Upper lobe of right lung (tissue), 1 donor: ENCODE results near the gene UFD1. TPM values are rescaled to one million over a fixed set of nuclear protein-coding genes. Genes with fewer than 3 reads are reported as not detected.

ENCODE experiments used
- ATAC-seq: fragments of 200-7000 bp; cut with Tn5 transposase; one replicate; pipeline ENCODE4 v1.9.1; 2020; ENCODE audit warnings: mild to moderate bottlenecking, moderate library complexity
- DNase-seq: peaks from one replicate; pipeline ENCODE4 v3.0.0-alpha.2; 2020
- H3K27ac ChIP-seq: fragments of 200-600 bp; one replicate; pipeline ENCODE4 v1.8.0; 2022
- H3K27me3 ChIP-seq: fragments of 200-600 bp; one replicate; pipeline ENCODE4 v1.8.0; 2022; ENCODE audit warnings: mild to moderate bottlenecking
- H3K36me3 ChIP-seq: fragments of 200-600 bp; one replicate; pipeline ENCODE4 v1.8.0; 2022
- H3K4me1 ChIP-seq: fragments of 200-600 bp; one replicate; pipeline ENCODE4 v1.8.0; 2022
- H3K4me3 ChIP-seq: fragments of 200-600 bp; one replicate; pipeline ENCODE4 v1.8.0; 2022; ENCODE audit warnings: mild to moderate bottlenecking
- H3K9me3 ChIP-seq: fragments of 200-600 bp; one replicate; pipeline ENCODE4 v1.8.0; 2022
- intact Hi-C: fragments of 100-400 bp; cut with DNase I; formaldehyde crosslinking; loops from one replicate; pipeline ENCODE4 v1.11.0; 2022
- total RNA-seq: library from RNA; stranded (reverse); fragmentation: NEBNext Ultra II Directional; extraction: Animal tissue kit (Norgen Biotek cat#: 25700); gene quantifications from one replicate; pipeline ENCODE4 v1.2.1, GENCODE V29; 2021
- TF ChIP-seq, protein P1 (sequence below): fragments of 200-600 bp; IDR thresholded peaks from one replicate; pipeline ENCODE4 v1.8.0; 2022; ENCODE audit warnings: antibody characterized with exemption
- donor health status: DM: no; HTN: yes; CAD: no; lungs with severe emphysema.

Gene UFD1
- total RNA-seq, 1 donor from 2014 or later: 43.1 TPM

DNA sequence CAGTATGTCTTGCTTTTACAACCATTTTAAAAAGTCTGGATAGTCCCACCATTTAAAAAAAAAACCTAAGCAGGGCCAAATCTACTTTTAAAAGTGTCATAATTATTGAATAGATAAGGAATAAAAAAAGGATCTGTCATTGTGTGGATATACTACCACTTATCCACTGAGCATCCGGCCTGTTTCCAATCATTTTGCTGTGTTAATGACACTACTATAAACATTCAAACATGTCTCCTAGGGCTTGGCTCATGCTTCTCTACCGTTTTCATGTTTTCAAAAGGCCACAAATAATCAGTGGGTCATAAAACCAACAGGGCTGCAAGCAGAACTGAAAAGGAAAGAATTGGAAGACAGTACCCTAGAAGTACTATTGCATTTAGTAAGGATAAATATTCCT, 19.0 kb downstream of the UFD1 start:
- no peak overlapping the region for H3K27ac ChIP-seq
- intact Hi-C loops: no loop called here
- no peaks in the 10 kb centered on the region for H3K9me3 ChIP-seq
- TF ChIP-seq, protein P1, sequence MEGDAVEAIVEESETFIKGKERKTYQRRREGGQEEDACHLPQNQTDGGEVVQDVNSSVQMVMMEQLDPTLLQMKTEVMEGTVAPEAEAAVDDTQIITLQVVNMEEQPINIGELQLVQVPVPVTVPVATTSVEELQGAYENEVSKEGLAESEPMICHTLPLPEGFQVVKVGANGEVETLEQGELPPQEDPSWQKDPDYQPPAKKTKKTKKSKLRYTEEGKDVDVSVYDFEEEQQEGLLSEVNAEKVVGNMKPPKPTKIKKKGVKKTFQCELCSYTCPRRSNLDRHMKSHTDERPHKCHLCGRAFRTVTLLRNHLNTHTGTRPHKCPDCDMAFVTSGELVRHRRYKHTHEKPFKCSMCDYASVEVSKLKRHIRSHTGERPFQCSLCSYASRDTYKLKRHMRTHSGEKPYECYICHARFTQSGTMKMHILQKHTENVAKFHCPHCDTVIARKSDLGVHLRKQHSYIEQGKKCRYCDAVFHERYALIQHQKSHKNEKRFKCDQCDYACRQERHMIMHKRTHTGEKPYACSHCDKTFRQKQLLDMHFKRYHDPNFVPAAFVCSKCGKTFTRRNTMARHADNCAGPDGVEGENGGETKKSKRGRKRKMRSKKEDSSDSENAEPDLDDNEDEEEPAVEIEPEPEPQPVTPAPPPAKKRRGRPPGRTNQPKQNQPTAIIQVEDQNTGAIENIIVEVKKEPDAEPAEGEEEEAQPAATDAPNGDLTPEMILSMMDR: no peak
- ATAC-seq: no peak
- H3K36me3 ChIP-seq: peaks cover 89% of the 10 kb centered on the region
- DNase-seq: no peak
- no peaks in the 10 kb centered on the region for H3K27me3 ChIP-seq
- no peak overlapping the region for H3K4me3 ChIP-seq
- H3K4me1 ChIP-seq: no peaks in the 10 kb centered on the region

DNA sequence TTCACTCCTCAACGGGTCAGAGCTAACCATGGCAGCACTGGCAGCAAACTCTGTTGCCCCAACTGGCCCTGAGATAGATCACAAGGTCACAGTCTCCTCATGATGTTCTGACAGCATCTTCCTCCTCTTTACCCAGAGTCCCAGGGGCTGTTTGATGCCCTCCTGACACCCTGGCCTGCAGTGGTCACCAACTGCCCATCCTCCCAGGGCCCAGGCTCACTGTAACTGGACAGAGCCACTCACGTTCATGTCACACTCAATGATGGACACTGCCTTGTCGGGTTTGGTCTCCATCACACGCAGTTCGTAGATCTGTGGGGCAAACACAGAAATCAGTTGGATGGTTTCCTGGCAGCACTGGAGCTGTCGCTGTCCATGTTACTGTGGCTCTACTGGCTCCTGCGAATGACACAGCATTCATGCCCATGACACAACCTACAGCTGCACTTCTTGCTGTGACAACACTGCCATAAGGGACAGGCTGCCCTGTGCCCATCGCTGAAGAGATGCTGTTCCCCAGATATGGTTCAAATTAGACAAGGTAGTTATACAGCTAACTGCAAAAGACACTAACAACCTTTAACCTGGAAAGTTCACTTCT, 21.1 kb downstream of the UFD1 start:
- Histone ChIP-seq H3K4me1 (no peaks in the 10 kb centered on the region), H3K4me3 (no peak overlapping the region), H3K36me3 (peaks cover 90% of the 10 kb centered on the region), H3K27me3 (no peaks in the 10 kb centered on the region), H3K9me3 (no peaks in the 10 kb centered on the region), H3K27ac (no peak overlapping the region)
- DNase-seq (no peak), ATAC-seq (no peak)
- TF ChIP-seq, protein P1: no peak
- intact Hi-C loops: no loop called here

DNA sequence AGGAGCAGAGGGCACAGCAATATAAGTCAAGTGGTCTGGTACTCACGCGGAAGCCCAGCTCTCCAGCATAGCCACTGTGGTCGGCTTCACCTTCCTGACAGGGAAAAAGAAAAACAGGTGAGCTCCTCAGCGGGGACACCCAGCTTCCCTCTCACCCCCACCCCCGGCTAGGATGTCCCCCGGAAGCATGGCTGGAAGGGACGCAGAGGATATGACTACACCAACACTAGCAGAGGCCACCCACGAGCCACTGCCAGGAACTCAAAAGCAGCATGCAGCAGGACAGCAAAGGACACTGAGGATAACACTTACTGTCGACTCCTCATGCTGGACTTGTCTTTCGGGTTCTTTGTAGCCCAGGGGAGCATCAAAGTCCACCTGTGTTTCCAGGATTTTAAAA, 22.5 kb downstream of the UFD1 start:
- Histone ChIP-seq H3K36me3 (peaks cover 90% of the 10 kb centered on the region), H3K27ac (no peak overlapping the region), H3K4me3 (no peak overlapping the region), H3K4me1 (no peaks in the 10 kb centered on the region), H3K9me3 (no peaks in the 10 kb centered on the region), H3K27me3 (no peaks in the 10 kb centered on the region)
- intact Hi-C loops: no loop called here
- ATAC-seq: no peak
- DNase-seq: no peak
- TF ChIP-seq, protein P1: no peak

DNA sequence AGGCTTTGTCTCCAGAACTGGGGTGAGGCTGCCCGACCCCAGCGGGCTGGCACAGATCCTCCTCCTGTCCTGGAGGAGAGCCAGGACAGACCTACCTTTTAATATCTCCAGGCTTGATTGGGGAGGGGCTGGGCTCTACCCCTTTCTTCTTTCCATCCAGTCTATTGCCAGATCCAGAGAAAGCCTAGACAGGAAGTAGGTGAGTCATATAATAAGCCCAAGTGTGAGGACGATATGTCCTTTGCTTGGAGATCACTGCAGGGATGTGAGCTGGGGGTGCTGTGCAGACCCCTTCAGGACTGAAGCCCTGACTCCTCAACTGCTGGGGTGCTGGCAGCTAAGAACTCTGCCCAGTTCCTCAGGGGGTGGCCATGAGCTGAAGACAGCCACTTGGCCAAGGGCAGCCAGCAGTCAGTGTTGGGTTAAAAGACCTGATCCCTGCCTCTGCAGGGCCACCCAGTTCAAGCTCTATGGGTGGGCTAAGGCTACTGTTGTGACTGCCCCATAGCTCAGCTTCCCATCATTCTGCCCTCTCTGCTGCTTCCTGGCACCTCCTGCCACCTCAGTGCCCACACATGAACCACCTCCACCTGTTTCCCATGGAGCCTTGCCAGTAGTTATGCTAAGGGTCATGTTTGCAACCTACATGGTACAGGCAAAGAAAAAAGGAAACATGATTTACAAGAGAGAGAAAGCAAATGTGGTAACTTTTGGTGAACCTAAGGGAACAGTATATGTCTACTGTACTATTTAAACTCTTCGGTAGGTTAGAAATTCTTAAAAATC, 23.2 kb downstream of the UFD1 start:
- Histone ChIP-seq H3K27ac (no peak overlapping the region), H3K4me1 (no peaks in the 10 kb centered on the region), H3K4me3 (no peak overlapping the region), H3K9me3 (no peaks in the 10 kb centered on the region), H3K27me3 (no peaks in the 10 kb centered on the region), H3K36me3 (peaks cover 82% of the 10 kb centered on the region)
- no peak for ATAC-seq
- intact Hi-C loops: no loop called here
- no peak for DNase-seq
- TF ChIP-seq, protein P1: no peak

DNA sequence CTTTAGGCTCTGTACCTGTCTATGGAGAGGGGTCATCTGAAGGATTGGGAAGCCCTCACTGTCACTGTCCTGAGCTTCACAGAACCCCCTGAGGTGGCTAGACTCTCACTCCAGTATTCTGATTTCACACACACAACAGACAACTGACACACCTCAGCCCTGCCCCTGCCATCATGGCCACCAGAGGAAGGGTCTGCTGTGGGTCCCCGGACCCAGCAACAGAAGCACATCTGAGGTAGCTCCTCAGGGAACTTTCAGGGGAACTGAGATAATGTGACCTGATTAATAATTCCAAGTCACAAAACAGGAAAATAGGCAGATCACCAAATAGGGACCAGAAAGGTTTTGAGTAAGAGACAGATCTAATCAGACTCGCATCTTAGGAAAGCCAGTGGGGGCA, 24.0 kb downstream of the UFD1 start:
- TF ChIP-seq, protein P1: no peak
- no peak overlapping the region for H3K27ac ChIP-seq
- DNase-seq: no peak
- no peaks in the 10 kb centered on the region for H3K27me3 ChIP-seq
- H3K4me1 ChIP-seq: no peaks in the 10 kb centered on the region
- H3K4me3 ChIP-seq: no peak overlapping the region
- H3K9me3 ChIP-seq: no peaks in the 10 kb centered on the region
- peaks cover 75% of the 10 kb centered on the region for H3K36me3 ChIP-seq
- no peak for ATAC-seq
- intact Hi-C loops: no loop called here
